GM13977 (cell line): ENCODE results near the gene PTPRG.

Experiments
- DNase-seq: peaks from one replicate; pipeline ENCODE4 v3.0.0; 2012; ENCODE audit warnings: low spot score
- in situ Hi-C: fragments of 300-500 bp; cut with MboI; formaldehyde crosslinking; loops from one replicate; pipeline ENCODE4 v1.12.0; 2022; ENCODE audit warnings: low sequenced_read_pairs, low pct_unique_long_range_greater_than_20kb, mixed read lengths, inconsistent platforms; ENCODE audit not compliant: unreplicated experiment
- TF ChIP-seq, protein P1 (sequence below): IDR thresholded peaks from 2 replicates; pipeline ENCODE4 v1.5.1; 2012; ENCODE audit warnings: mild to moderate bottlenecking, control low read depth; ENCODE audit not compliant: insufficient read depth; ENCODE audit errors: extremely low read depth, missing control alignments

PTPRG gene

GRCh38 chr3:62145086-62145757 is 583.9 kb downstream of the PTPRG start:
- TF ChIP-seq, protein P1, sequence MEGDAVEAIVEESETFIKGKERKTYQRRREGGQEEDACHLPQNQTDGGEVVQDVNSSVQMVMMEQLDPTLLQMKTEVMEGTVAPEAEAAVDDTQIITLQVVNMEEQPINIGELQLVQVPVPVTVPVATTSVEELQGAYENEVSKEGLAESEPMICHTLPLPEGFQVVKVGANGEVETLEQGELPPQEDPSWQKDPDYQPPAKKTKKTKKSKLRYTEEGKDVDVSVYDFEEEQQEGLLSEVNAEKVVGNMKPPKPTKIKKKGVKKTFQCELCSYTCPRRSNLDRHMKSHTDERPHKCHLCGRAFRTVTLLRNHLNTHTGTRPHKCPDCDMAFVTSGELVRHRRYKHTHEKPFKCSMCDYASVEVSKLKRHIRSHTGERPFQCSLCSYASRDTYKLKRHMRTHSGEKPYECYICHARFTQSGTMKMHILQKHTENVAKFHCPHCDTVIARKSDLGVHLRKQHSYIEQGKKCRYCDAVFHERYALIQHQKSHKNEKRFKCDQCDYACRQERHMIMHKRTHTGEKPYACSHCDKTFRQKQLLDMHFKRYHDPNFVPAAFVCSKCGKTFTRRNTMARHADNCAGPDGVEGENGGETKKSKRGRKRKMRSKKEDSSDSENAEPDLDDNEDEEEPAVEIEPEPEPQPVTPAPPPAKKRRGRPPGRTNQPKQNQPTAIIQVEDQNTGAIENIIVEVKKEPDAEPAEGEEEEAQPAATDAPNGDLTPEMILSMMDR: no peak
- in situ Hi-C loops: no loop called here
- DNase-seq: no peak

- in situ Hi-C loops: no loop called here
- DNase-seq: no peak
- TF ChIP-seq, protein P1: no peak
These were observed 588.2 kb downstream of the PTPRG start for GRCh38 chr3:62149539-62149938.

DNA sequence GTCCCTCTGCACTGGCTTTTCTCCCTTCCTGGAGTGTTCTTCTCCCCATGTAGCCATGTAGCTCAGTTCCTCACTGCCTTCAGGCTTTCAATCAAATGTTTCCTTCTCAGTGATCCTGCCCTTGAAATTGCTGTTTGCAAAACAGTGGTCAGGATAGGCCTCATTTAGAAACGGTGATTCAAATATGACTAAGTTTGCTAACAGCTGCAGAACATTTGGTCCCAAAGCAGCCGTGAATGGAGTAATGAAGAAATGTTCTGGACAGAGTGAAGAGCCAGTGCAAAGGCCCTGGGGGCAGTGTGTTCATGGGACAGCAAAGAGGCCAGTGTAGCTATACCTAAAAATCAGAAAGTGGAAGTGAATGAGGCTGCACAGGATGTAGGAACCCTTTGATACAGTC is 588.6 kb downstream of the PTPRG start:
- TF ChIP-seq, protein P1: no peak
- DNase-seq: no peak

GRCh38 chr3:62151591-62151990 is 590.2 kb downstream of the PTPRG start:
- TF ChIP-seq, protein P1: no peak
- in situ Hi-C loops: no loop called here
- DNase-seq: no peak

More for the DNA sequence above, 588.6 kb downstream of the PTPRG start:
- in situ Hi-C loops: no loop called here

- TF ChIP-seq, protein P1: no peak
- in situ Hi-C loops: no loop called here
These were observed 591.9 kb downstream of the PTPRG start for GRCh38 chr3:62153231-62153630.

DNA sequence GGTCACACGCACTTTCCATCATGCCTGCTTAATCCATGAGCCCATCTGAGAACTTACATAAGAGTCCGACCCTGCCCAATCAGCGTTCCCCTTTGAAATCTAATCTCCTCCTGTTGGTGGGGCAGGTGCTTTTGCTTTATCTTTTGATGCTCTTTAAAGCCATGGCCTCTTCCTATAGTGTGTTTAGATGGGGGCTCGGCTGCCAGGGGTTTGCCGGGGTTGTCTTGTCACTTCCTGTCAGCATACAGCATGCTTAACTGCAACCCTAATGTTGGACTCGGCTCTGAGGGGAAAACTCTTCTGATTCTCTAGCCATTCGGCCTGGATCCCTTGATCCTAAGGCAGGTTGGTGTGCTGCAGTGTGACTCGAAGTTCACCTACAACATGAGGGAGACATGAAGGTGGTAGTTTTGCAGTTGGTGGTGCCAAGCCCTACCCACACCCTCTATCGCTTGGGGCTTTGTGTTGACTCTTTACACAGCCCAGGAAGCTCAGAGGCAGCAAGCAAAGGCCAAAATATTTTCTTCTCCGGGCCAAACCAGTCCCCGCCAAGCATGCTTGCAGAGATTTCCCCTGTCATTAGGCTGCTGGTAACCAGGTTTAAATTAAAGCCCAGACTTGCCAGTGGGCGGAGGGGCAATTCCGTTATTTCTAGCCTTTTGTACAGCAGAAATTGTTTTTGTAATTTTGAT is 593.2 kb downstream of the PTPRG start:
- in situ Hi-C loops: no loop called here
- TF ChIP-seq, protein P1: no peak
- DNase-seq: no peak

More at GRCh38 chr3:62153231-62153630, 591.9 kb downstream of the PTPRG start:
- DNase-seq: no peak
